ENCODE measurements around the gene ZFP69B. TPM values are rescaled to one million over a fixed set of nuclear protein-coding genes. Genes with fewer than 3 reads are reported as not detected.

ZFP69B gene
- polyA plus RNA-seq, 1 donor = 7.8 TPM

Other genes starting within 250 kb of the ZFP69B start
- not detected for gene TMCO2, start 202.5 kb upstream of the ZFP69B start, polyA plus RNA-seq (ENCODE audit: insufficient read length)
- gene ZMPSTE24, start 192.2 kb upstream of the ZFP69B start, polyA plus RNA-seq (ENCODE audit: insufficient read length) = 61.2 TPM
- gene COL9A2, start 133.2 kb upstream of the ZFP69B start, polyA plus RNA-seq (ENCODE audit: insufficient read length) = 21.1 TPM
- 27.1 TPM for gene SMAP2, start 76.7 kb upstream of the ZFP69B start, polyA plus RNA-seq (ENCODE audit: insufficient read length)
- 10.0 TPM for gene ZFP69, start 26.8 kb downstream of the ZFP69B start, polyA plus RNA-seq (ENCODE audit: insufficient read length)
- 14.3 TPM for gene EXO5, start 58.3 kb downstream of the ZFP69B start, polyA plus RNA-seq (ENCODE audit: insufficient read length)
- 17.2 TPM for gene ZNF684, start 81.2 kb downstream of the ZFP69B start, polyA plus RNA-seq (ENCODE audit: insufficient read length)
- 1.9 TPM for gene RIMS3, start 215.2 kb downstream of the ZFP69B start, polyA plus RNA-seq (ENCODE audit: insufficient read length)
- gene NFYC, start 241.2 kb downstream of the ZFP69B start, polyA plus RNA-seq (ENCODE audit: insufficient read length) = 111 TPM

Measured in left kidney (tissue), 1 donor.